HepG2 (cell line): ENCODE data around the gene DND1. TPM values are rescaled to one million over a fixed set of nuclear protein-coding genes. Genes with fewer than 3 reads are reported as not detected.

Experiments
- ATAC-seq: fragments of 200-7000 bp; cut with Tn5 transposase; 3 replicates; pipeline ENCODE4 v1.9.1; 2020; ENCODE audit warnings: mild to moderate bottlenecking, moderate library complexity
- BruUV-seq: library from RNA; stranded (reverse); fragments of 400-500 nt; replicated peaks from 2 replicates; lab custom pipeline; 2021; lab: Mats Ljungman, UMichigan
- CTCF ChIA-PET: fragments of 300-600 bp; formaldehyde crosslinking; extraction: SDS; loops from one replicate; lab custom pipeline; 2021; ENCODE audit warnings: low total read pairs, inconsistent platforms, low intra/inter-chr PET ratio; lab: Yijun Ruan, JAX
- POLR2A ChIA-PET: fragments of 350-600 bp; sonication (Branson Sonifier 250); formaldehyde crosslinking; loops from one replicate; lab custom pipeline; 2020; ENCODE audit warnings: antibody characterized with exemption, inconsistent platforms; lab: Yijun Ruan, JAX
- DNase-seq: peaks from one replicate; pipeline ENCODE4 v3.0.0-alpha.2; 2015; ENCODE audit warnings: low spot score
- FAIRE-seq: peaks from 3 replicates; lab custom pipeline; 2011; peaks lifted over from hg19 to GRCh38; lab: Jason Lieb, UNC
- H2AFZ ChIP-seq: one replicate; pipeline ENCODE4 v1.6.1; 2011; ENCODE audit warnings: low read length, inconsistent platforms
- H3K27ac ChIP-seq: fragments of 300-600 bp; 3 replicates; pipeline ENCODE4 v1.8.0; 2011; ENCODE audit warnings: mixed run types, mild to moderate bottlenecking, mixed read lengths, low read length, inconsistent platforms; ENCODE audit not compliant: insufficient read depth; ENCODE audit errors: extremely low read length
- H3K27me3 ChIP-seq, 2 experiments: fragments of 200-600 bp in 1 of 2; 2 replicates in 1 of 2; 3 replicates in 1 of 2; pipeline versions ENCODE4 v1.6.0 to v1.8.0; 2011; ENCODE audit warnings: low read length in 2 of 2, mild to moderate bottlenecking in 2 of 2, moderate library complexity in 2 of 2, inconsistent platforms in 1 of 2; ENCODE audit not compliant: insufficient read depth in 2 of 2, control insufficient read depth in 1 of 2
- H3K36me3 ChIP-seq, 2 experiments: fragments of 200-600 bp in 1 of 2; replicated peaks in 1 of 2; 2 replicates in 1 of 2; 3 replicates in 1 of 2; pipeline versions ENCODE4 v1.5.1 to v1.8.0; 2011; ENCODE audit warnings: low read length in 2 of 2, inconsistent platforms in 1 of 2; ENCODE audit not compliant: insufficient read depth in 2 of 2, control insufficient read depth in 1 of 2
- H3K4me1 ChIP-seq: 2 replicates; pipeline ENCODE4 v1.5.1; 2012; ENCODE audit warnings: low read length, inconsistent platforms; ENCODE audit not compliant: insufficient read depth
- H3K4me2 ChIP-seq: 2 replicates; pipeline ENCODE4 v1.6.0; 2011; ENCODE audit warnings: low read depth, low read length, inconsistent platforms
- H3K4me3 ChIP-seq, 3 experiments: fragments of 200-600 bp in 1 of 3; sonication (generic), shearing (Covaris generic) in 1 of 3; replicated peaks in 1 of 3; 2 replicates each; pipeline ENCODE4 v1.5.1; 2011 to 2016; ENCODE audit warnings: low read length in 3 of 3, inconsistent platforms in 2 of 3, low read depth in 2 of 3, mild to moderate bottlenecking in 2 of 3, control low read depth in 1 of 3, mixed read lengths in 1 of 3; ENCODE audit not compliant: insufficient read depth in 1 of 3
- H3K79me2 ChIP-seq: one replicate; pipeline ENCODE4 v1.6.1; 2011; ENCODE audit warnings: low read length, inconsistent platforms; ENCODE audit not compliant: insufficient read depth
- H3K9ac ChIP-seq: 2 replicates; pipeline ENCODE4 v1.6.0; 2011; ENCODE audit warnings: mild to moderate bottlenecking, low read depth, low read length, inconsistent platforms; ENCODE audit not compliant: insufficient read depth
- H3K9me3 ChIP-seq: 2 replicates; pipeline ENCODE4 v1.5.1; 2012; ENCODE audit warnings: mild to moderate bottlenecking, low read length
- H4K20me1 ChIP-seq: 2 replicates; pipeline ENCODE4 v1.6.0; 2011; ENCODE audit warnings: inconsistent platforms, mild to moderate bottlenecking, low read length, moderate library complexity; ENCODE audit not compliant: insufficient read depth
- HMGXB3 ChIP-seq: sonication (generic); formaldehyde crosslinking; IDR thresholded peaks from 2 replicates; pipeline ENCODE4 v1.4.0; 2020; ENCODE audit warnings: missing genetic modification reagents, borderline replicate concordance
- MTERF4 ChIP-seq: sonication (generic); formaldehyde crosslinking; IDR thresholded peaks from 2 replicates; pipeline ENCODE4 v1.8.0; 2023; ENCODE audit warnings: mild to moderate bottlenecking, missing genetic modification reagents
- RFX3 ChIP-seq: IDR thresholded peaks from 2 replicates; pipeline ENCODE4 v1.6.1; 2016; ENCODE audit warnings: missing biosample characterization, missing genetic modification reagents
- ZNF292 ChIP-seq: sonication (generic); formaldehyde crosslinking; IDR thresholded peaks from 2 replicates; pipeline ENCODE4 v1.8.1; 2022; ENCODE audit warnings: mild to moderate bottlenecking, low read depth, missing genetic modification reagents, borderline replicate concordance
- ZNF317 ChIP-seq: sonication (generic); formaldehyde crosslinking; IDR thresholded peaks from 2 replicates; pipeline ENCODE4 v1.5.0; 2020; ENCODE audit warnings: mild to moderate bottlenecking, missing genetic modification reagents
- ZNF605 ChIP-seq: sonication (generic); formaldehyde crosslinking; IDR thresholded peaks from 2 replicates; pipeline ENCODE4 v1.8.0; 2022; ENCODE audit warnings: mild to moderate bottlenecking, missing genetic modification reagents
- ZNF687 ChIP-seq: sonication (generic); formaldehyde crosslinking; IDR thresholded peaks from 2 replicates; pipeline ENCODE4 v1.5.1; 2020; ENCODE audit warnings: mild to moderate bottlenecking, missing genetic modification reagents, moderate library complexity
- WGBS: methylation state at CpG from one replicate; pipeline ENCODE4 v1.1.6; 2017; ENCODE audit warnings: low lambda C conversion rate; 5-methylcytosine and 5-hydroxymethylcytosine counted together
- in situ Hi-C: cut with HindIII; loops from 2 replicates; pipeline ENCODE4 v1.10.0; 2017; ENCODE audit warnings: low pct_unique_long_range_greater_than_20kb; ENCODE audit not compliant: extremely low pct_ligation_motif_present
- intact Hi-C: fragments of 100-400 bp; cut with micrococcal nuclease; formaldehyde crosslinking; loops from one replicate; pipeline ENCODE4 v1.10.0; 2022; ENCODE audit not compliant: unreplicated experiment
- polyA plus RNA-seq, 8 experiments: library from polyadenylated mRNA; depleted of rRNA in 3 of 8; stranded (reverse) in 7 of 8; unstranded in 1 of 8; fragments of >200 nt; fragmentation: Illumina TruSeq in 4 of 8; extraction: Trizol in 4 of 8; gene quantifications; 2 replicates each; pipeline versions ENCODE4 v1.2.1 to v1.2.3, GENCODE V29; 2011 to 2016; ENCODE audit warnings: low read depth in 4 of 8, missing spikeins in 1 of 8, mixed read lengths in 1 of 8; ENCODE audit not compliant: insufficient read depth in 1 of 8
- total RNA-seq, 5 experiments: library from RNA; depleted of rRNA; stranded (reverse); fragments of >200 nt; fragmentation: Illumina TruSeq; extraction: Trizol; gene quantifications; 2 replicates each; pipeline ENCODE4 v1.2.3, GENCODE V29; 2016; ENCODE audit warnings: low read depth in 1 of 5
- TF ChIP-seq, protein P1 (sequence below): sonication (generic); formaldehyde crosslinking; IDR thresholded peaks from 2 replicates; pipeline ENCODE4 v1.8.1; 2023; ENCODE audit warnings: mild to moderate bottlenecking, moderate library complexity, missing genetic modification reagents

Gene DND1
- total and polyA plus RNA-seq, 2 of the 13 experiments (the other 11 are each of a cell fraction or from before 2014, with no cell fraction given): 0.48 to 0.55 TPM

- peak; percentile 53 for TF ChIP-seq ZNF687
- no peak for TF ChIP-seq RFX3 (CRISPR knock-in tag)
- TF ChIP-seq ZNF605 (CRISPR knock-in tag): 0 out of 2 replicates have a peak, but pooled peaks have one; percentile 22
- 0 out of 2 replicates have a peak, but pooled peaks have one; percentile 51 for TF ChIP-seq ZNF292
Observed at GRCh38 chr5:140632366-140633020, 40.9 kb downstream of the DND1 start (continued).

DNA sequence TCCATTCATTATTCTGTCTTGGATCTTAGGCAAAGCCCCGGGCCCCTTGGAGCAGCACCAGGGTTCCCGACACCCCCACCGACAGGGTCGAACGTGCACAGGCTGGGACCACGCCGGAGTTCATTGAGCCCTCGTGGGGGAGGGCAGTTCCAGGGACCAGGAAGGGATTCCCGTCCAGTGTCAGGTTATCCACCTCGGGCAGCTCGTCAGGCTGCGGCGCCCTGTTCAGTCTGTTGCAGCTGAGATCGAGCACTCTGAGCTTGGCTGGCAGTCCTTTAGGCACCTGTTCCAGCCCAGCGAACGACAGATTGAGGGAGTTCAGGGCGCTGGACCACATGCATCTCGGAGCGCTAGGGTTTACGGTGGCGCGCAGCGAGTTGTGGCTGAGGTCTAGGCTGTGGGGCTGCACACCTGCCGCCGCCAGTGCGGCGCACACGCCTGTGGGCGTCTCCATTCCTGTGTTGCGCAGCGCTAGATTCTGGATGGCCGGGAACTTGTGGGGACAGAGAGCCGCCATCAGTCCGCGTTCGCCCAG is 41.5 kb downstream of the DND1 start:
- no peak for ATAC-seq
- Histone ChIP-seq H3K79me2 (no peaks in the 10 kb centered on the region), H3K9ac (no peak overlapping the region), H2AFZ (no peak overlapping the region), H3K27me3 (no peaks in the 10 kb centered on the region), H3K4me3 (no peak overlapping the region), H3K4me1 (peaks cover 45% of the 10 kb centered on the region), H3K9me3 (peaks cover 20% of the 10 kb centered on the region), H4K20me1 (no peaks in the 10 kb centered on the region), H3K27ac (no peak overlapping the region), H3K36me3 (no peaks in the 10 kb centered on the region), H3K4me2 (no peak overlapping the region)
- no peak for FAIRE-seq
- ChIA-PET CTCF (no interaction called here), POLR2A (interaction anchor here (1.5 kb wide), 1 partner anchor 75 kb away, joined by 3 read pairs; the partner anchor contains the start of gene SRA1)
- in situ Hi-C loops: loop anchor here (5.0 kb wide), 1 partner anchor 70 kb away; the partner anchor contains the start of genes APBB3 and SLC35A4
- BruUV-seq: no TSS peak
- DNase-seq: no peak
- intact Hi-C loops: no loop called here
- 96% methylated on average over 28 of the region's 36 CpGs for WGBS
- TF ChIP-seq ZNF317 (CRISPR knock-in tag): no peak
- TF ChIP-seq, protein P1, sequence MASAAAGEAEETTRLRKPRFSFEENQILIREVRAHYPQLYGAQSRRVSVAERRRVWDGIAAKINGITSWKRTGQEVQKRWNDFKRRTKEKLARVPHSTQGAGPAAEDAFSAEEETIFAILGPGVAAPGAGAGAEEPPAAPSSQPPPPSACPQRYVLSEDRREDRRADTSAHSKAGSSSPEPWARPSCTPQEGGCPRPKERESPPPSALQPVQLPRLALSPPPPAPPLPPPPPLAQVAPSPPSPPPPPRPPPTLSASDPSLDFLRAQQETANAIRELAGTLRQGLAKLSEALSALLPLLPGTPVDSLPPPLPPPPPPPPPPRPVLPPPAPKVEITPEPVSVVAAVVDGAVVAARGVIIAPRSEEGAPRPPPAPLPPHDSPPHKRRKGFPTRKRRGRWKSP: no peak
- no peak for TF ChIP-seq HMGXB3 (CRISPR knock-in tag)
- TF ChIP-seq MTERF4 (CRISPR knock-in tag): no peak
